NCI-H446 (cell line): ENCODE measurements around the gene TAF8.
"Not testable (repeated sequence)": the region's sequence is repeated elsewhere in the genome, so short reads cannot be mapped to it uniquely, and the experiment has no call there.

Source experiments
- DNase-seq, 2 experiments: peaks; one replicate each; lab custom pipeline; 2025; lab: John Stamatoyannopoulos, UW

The TAF8 gene

DNA sequence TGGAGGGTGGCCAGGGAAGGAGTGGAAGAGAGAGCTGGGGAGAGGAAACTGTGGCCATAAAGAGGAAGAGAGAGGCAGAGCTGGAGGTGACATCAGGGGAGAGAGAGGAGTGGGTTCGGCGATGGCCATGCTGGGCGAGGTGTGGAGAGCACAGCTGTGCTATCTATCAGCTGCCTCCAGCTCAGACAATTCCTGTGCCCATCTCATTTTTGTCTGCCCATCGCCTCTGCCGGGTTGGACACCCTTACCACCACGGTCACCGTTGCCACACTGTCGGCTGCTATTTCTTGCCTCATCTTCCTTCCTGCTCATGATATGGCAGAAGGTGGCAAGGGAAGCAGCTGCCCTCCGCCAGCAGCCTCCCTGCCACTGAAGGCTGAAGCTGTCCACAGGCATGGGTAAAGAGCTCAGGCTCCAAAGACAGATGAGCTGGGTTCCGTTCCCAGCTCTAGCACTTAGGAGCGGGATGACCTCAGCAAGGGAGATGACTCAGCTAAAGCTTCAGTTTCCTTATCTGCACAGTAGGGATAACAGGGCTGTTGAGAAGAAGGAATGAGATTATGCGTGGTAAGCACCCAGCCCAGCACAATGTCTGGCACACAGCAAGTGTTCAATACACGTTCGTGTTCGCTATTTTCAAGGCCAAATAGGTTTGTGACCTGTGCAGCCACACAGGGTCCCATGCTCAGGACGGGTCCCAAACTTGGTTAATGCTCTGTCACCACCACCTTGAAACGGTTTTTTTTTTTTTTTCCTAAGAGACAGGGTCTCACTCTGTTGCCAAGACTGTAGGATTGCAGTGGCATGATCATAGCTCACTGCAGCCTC, 21.9 kb upstream of the TAF8 start:
- no peak for DNase-seq

DNA sequence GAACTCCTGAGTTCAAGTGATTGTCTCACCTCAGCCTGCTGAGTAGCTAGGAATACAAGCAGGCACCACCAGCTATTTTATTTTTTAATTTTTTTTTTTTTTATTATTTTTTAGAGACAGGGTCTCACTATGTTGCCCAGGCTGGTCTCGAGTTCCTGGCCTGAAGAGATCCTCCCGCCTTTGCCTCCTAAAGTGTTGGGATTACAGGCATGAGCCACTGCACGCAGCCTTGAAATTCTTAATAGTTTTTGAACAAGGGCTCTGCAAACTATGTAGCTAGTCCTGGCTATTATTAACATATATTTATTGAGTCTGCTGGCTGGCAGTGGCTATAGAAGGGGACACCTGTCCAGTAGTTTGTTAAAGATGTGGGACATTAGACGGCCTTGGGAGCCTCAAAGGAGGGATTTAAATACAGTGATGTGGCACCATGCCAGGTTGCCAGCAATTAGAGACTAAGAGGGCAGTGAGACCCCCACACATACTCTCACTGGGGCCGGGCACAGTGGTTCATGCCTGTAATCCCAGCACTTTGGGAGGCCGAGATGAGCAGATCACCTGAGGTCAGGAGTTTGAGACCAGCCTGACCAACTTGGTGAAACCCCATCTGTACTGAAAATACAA, 21.1 kb upstream of the TAF8 start:
- no peak for DNase-seq

DNA sequence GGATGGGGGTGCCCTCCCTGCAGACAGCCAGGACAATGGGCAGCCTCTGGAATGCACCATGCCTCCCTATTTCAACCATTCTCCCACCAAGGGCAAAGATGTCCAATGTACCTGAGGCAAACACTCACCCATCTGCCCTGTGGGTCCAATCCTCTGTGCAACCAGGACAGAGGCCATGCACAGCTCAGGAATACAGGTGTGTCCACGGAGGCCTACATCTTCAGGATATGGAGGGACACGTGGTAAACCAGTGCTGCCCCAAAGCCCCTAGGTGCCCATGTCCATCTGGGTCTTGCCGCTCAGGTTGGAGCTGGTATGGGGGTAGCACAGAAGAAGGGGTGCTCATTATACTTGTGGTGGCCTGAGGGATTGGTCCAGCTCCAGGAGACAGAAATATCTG, 20.4 kb upstream of the TAF8 start:
- DNase-seq: no peak

DNA sequence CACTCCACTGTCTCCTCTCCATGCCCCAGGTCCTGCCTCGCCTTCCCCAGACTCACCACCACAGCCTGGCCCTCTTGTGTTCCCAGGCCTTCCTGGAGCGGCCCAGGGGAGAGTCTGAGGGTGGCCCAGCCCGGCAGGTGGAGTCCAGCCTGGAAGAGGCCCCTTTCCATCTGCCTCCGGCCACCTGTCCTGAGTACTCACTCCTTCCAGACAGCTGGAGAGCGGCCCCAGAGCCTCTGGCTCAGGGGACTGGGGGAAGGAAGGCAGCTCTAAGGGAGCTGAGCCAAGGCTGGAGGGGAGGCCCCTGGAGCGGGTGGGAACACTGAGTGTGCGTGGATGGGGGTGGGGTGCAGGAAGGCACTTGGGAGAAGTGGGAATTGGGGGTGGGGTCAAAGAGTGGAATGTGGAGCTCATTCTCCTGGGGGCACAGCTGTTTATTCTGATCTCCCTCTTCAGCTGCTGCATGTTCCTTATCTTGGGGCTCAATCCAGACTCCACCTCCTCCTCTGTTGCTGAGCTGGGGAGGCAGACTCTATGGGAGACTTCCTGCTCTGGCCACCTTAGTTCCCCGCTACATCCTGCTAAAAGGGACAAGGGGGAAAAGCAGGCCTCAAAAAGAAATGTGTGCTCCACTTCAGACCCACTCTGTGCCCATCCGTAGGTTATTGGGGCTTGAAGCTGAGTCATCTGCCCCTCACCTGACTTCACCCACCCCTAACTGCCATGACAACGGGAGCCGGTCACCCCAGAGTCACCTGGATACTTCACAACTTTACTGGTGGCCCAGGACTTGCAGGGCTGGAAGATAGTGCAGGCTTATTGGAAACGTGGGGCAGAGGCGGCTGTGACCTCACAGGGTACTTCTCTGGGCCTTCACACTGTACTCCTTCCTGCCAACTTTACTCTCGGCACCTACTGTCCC, 19.5 kb upstream of the TAF8 start:
- no peak for DNase-seq

DNA sequence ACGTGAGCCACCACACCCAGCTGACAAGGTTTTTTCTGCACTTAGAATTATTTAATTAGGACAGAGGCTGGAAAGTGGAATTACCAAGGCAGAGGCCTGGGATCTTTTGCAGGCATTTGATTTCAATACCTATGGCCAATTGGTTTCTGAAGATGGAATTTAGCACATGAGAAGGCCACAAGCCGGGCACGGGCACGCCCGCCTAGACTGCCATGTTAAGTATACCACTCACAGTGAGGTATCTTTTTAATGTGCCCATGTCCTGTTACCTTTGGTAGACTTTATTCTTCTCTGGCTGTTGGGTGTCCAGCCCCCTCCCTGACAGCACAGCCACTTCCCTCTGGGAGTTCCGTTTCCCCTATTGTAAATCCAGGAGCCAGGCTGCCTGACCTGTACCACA, 18.0 kb upstream of the TAF8 start:
- no peak for DNase-seq

DNA sequence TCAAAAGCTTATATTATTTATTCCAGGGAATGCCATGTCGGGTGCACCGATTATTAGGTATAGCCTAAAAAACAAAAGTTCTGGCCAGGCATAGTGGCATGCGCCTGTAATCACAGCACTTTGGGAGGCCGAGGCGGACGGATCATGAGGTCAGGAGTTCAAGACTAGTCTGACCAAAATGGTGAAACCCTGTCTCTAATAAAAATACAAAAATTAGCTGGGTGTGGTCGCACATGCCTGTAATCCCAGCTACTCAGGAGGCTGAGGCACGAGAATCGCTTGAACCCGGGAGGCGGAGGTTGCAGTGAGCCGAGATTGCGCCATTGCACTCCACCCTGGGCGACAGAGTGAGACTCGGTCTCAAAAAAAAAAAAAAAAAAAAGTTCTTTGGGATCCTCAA, 12.7 kb upstream of the TAF8 start:
- DNase-seq: not testable (repeated sequence)

DNA sequence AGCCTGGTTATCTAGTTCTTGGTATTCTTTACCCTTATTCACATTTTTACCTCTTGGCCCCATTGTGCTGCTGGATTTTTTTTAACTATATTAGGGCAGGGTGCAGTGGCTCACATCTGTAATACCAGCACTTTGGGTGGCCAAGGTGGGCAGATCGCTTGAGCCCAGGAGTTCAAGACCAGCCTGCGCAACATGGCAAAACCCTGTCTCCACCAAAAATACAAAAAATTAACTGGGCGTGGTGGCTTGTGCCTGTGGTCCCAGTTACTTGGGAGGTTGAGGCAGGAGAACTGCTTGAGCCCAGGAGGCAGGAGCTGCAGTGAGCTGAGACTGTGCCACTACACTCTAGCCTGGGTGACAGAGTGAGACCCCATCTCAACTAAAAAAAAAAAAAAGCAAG, 12.2 kb upstream of the TAF8 start:
- no peak for DNase-seq

DNA sequence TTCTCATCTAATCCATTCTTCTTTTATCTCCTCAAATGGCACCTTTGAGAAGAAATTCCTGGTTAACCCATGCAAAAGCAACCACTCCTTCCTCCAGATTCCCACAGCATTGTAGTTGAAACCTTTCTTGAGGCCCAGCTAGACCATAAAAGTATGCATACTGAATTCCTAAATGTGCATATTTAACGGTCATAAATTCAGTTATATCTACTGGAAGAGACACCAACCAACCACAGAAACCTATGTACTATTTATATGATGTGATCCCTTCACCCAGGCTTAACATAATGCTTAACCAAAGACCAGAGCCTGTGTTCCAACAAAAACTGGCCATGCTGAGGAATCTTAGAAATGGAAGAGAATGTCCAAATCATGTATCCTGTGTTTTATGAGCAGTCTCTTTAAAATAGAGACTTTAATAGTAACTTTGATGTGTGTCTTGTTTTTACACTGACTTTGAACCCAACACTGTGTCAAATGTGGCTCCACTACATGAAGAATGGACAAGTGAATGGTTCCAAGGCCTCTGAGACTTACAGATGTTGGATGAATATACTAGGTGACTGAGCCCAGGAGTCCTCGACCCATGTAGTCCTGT, 11.4 kb upstream of the TAF8 start:
- DNase-seq: no peak

DNA sequence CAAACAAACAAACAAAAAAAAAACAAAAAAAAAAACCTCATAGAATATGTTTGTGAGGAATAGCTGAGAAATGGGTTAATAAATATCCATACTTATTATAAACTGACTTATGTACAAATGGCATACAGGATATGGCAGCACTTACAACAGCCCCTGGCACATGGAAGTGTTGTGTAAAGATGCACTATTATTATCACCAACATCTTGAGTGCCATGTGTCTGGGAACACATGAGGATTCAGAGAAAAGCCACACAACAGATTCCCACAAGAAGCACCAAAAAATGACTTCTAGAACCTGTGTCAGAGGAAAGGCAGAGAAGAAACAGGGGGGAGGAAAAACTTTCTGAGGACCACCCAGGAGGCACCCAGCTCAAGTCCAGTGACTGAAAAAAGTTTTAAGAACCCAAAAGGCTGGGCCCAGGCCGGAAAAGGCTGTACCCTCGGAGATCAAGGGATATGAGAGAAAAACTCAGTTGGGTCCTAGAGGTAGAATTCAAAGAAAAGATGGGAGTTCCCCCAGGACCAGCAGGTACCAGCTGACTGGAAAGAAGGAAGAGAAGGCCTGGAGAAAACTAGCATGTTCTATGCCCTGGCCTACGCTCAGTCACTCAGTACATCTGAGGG, 9.4 kb upstream of the TAF8 start:
- no peak for DNase-seq

DNA sequence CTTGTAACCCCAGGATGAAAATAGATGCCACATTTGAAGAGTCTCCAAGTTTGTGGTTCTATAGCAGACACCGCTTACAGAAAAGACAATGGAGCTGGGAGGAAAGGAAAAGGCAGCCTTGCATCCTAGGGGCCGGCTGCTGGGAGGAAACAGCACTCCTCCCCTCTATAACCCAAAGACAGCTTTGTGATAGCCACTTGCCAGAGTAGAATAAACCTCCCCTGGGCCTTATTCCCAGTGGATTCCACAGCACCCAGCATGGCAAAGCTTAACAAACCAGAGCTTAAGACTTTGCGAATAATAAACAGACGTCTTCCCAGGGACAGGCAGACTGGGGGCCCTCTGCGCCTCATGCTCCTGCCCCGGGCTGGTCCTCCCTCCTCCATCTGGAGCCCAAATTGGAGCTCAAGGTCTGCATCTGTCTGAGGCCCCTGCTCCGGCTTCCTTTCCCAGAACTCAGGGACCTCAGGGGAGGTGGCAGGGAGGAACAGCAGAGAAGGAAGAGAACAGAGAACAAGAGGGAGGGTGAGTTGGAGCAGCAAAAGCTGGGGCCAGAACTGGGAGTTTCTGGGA, 8.8 kb upstream of the TAF8 start:
- DNase-seq: no peak

DNA sequence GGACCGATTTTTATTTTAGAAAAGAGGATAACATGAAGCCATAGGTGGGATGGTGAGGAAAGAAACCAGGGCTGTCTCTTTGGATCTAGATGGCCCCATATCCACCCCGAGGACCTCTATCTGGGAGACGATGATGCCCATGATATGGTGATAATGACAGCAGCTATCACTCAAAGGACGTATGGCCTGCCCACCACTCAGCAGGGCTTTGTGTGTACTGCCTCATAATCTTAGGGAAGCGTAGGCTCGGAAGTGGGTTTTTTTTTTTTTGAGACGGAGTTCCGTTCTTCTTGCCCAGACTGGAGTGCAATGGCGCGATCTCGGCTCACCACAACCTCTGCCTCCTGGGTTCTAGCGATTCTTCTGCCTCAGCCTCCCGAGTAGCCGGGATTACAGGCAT, 8.2 kb upstream of the TAF8 start:
- no peak for DNase-seq

DNA sequence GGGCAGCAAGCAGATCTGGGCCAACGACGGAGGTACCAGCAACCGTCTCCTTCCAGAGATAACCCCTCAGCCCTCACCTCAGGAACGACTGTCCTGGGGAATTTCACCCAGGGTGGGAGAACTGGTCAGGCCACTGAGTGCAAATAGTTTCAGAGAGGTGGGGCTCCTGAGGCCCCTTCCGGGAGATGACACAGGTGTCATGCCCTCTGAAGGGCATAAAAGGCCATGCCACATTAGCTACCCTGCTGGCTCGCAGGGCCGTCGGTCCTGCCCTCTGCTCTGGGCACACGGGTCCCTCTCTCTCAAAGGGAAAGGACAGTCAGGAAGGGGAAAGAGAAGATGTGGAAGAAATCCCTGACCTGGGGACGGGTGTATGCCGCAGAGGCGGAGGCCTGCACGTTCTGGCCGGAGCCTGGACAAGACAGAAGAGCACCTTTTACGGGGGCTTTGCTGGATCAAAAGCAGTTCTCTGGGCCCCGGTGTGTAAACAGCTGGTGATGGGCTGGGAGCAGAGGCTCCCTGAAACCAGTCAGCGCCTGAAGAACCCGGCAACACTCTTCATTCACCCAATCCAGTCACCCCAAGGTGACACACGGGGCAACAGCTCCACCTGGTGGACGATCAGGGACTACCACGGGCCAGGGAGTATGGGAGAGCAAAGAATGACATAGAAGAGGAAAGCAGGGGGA, 6.4 kb upstream of the TAF8 start:
- peak; percentile 78 to 88 for DNase-seq

DNA sequence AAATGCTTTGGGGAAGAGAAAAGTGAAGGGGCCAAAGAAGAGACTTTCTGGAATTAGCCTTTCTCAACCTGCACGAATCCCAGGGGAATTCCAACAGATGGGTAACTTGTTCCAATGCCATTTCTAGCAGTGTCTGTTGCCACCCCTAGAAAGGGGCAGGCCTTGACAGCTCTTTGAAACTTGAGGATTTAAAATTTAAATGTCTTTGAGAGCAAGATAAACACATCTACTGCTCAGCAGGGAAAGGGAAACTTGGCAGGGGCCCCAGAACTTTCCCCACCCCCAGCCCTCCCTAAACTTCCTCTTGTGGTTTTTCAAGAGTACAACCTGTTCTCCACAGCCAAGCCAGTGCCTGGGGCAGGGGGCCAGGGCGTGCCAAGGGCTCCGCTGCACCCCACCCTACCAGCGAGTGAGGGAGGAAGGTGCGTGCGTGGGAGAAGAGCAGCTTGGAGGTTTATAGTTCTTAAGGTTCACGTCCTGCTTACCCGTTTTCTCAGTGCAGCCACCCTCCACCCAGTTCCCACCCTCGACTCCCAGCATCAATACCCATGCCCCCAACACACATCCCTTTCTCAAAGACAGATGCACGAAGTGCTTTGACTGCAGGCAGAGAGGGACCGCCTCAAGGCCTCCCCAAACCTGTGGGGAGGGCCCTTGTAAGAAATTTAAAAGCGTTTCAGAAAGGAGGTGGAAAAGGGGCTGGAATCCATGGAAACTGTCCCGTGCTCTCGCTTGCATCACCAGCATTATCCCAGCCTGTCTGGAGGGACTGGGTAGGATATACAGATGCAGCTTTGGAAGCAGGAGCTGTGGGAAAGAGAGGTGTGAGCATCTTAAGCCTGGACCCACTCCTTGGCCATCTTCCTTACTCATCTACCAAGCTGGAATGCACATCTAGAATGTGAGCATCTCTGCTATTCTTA, 4.5 kb upstream of the TAF8 start:
- peak in 1 of 2 experiments; percentile 61 for DNase-seq

DNA sequence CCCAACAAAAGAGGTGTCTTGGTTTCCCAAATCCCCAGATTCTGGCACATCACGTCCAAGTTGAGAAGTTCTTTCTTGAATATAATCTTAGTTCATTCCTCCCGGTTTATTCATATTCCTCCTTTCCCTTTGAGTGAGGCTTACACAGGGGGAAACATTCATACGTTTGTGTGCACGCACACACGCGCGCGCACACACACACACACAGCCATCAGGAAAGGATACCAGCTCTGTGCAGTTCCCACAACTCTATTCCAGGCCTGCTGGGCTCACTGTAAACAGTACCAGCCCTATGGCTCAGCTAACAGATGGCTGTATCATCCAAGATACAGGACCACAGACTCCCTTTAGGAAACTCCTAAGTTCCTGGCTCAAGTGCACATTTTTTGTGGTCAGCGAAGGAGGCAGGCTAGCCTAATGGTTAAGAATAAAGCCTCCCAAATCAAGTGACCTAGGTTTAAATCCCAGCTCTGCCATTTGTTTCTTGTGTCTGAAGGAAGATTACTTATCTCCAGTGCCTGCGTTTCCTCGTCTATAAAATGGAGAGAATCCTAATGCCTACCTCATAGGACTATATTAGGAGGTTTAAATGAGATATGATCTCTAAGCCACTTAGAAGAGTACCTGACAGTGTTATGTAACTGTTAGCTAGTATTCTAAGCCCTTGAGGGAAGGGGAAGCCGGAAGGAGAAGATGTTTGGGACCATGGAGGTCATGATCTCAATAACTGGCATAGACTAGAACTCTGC, 3.7 kb upstream of the TAF8 start:
- DNase-seq: no peak

DNA sequence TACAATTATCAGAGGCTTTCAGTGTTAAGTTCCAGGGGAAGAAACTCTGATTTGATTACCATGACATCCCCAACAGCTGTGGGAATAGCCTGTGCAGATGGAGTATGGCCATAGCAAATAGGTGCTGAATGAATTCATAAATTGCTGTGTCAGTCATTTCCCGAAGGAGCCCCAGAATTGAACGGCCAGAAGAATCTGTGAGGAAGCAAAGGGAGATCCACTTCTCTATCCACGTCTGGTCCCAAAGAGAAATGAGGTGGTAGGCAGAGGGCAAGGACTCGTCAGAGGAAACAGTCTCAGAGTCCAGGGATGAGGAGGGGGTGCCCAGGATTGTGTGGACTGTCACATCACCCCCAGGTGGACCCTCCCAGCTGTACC, 3.1 kb upstream of the TAF8 start:
- DNase-seq: no peak

DNA sequence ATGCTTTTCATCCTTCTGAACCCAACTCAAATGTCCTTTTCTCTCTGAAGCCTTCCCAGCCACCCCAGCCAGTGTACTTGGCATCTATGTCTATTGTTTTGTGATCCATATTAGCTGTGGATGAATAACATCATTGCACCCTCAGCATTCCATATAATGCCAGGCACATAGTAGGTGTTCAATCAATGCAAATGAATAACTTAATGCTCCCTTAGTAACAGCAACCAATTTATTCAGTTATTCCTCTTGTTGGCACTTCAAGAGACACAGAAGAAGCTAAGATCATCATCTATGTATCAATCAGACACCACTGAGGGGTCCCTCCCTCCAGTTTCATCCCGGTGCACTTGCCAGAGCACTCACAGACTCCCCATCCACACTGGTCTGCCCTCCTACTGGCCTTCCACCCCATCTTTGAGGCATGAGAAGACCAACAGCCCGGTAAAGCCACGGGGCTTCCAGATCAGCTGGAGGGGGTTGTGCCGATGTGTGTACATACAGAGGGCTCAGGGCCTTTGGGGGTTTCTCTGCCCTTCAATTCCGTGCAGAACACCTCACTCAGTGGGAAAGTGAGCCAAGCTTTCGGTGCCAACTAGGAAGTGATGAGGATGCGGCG, 2.4 kb upstream of the TAF8 start:
- DNase-seq: no peak

DNA sequence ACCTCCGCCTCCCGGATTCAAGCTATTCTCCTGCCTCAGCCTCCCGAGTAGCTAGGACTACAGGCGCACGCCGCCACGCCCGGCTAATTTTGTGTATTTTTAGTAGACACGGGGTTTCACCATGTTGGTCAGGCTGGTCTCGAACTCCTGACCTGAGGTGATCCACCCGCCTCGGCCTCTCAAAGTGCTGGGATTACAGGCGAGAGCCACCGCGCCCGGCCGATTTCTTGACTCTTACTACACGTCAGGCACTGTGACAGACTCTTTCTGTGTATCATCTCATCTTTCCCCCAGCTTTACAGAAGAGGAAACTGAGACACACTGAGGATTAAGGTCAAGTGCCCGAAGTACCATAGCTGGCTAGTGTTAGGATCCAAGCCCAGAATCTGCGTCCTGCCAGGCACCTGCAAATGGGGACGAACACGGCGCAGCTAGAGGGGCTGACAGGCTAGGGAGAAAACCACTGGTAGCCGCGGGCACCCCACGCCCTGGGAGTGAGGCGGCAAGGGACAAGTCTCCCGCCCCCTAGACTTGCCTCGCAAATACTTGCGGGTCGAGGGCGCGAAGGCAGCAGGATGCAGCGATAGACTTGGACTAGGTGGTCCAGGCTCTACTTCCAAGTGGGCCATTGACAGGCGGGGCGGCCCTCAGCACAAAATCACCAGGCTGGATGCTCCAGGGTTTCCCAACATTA, 1.1 kb upstream of the TAF8 start:
- no peak for DNase-seq

DNA sequence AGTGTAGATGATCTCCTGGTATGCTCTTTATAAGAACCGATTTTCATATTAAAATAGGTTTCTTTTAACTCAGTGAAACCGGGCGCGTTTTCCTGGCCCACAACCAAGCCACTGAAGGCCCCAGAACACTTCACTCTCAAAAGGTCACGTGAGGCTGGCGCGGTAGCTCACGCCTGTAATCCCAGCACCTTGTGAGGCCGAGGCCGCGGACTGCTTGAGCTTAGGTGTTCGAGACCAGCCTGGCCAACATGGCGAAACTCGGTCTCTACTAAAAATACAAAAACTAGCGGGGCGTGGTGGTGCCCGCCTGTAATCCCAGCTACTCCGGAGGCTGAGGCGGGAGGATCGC, 402 bp upstream of the TAF8 start:
- DNase-seq: no peak
